Stomach (tissue), 4 donors: ENCODE measurements around the gene WWOX.

Experiments used
- EP300 ChIP-seq: sonication (generic); formaldehyde crosslinking; IDR thresholded peaks from one replicate; pipeline ENCODE4 v1.6.1; 2017; ENCODE audit warnings: antibody characterized with exemption
- POLR2A ChIP-seq, 4 donors: fragments of 450-650 bp; IDR thresholded peaks; one replicate each; pipeline ENCODE4 v1.6.1; 2016; ENCODE audit warnings: antibody characterized with exemption in 4 of 4, control low read depth in 2 of 4, mild to moderate bottlenecking in 1 of 4, moderate library complexity in 1 of 4
- POLR2AphosphoS5 ChIP-seq, 3 donors: sonication (generic); formaldehyde crosslinking; IDR thresholded peaks; one replicate each; pipeline ENCODE4 v1.6.1; 2016; ENCODE audit warnings: antibody characterized with exemption in 3 of 3
- TF ChIP-seq, protein P1 (sequence below), 7 experiments: fragments of 450-650 bp in 4 of 7; fragments of 200-600 bp in 3 of 7; sonication (generic) in 3 of 7; IDR thresholded peaks; one replicate each; pipeline ENCODE4 v1.5.1; 2016 to 2019; ENCODE audit warnings: antibody characterized with exemption in 7 of 7, control low read depth in 2 of 7, mild to moderate bottlenecking in 1 of 7

DNA sequence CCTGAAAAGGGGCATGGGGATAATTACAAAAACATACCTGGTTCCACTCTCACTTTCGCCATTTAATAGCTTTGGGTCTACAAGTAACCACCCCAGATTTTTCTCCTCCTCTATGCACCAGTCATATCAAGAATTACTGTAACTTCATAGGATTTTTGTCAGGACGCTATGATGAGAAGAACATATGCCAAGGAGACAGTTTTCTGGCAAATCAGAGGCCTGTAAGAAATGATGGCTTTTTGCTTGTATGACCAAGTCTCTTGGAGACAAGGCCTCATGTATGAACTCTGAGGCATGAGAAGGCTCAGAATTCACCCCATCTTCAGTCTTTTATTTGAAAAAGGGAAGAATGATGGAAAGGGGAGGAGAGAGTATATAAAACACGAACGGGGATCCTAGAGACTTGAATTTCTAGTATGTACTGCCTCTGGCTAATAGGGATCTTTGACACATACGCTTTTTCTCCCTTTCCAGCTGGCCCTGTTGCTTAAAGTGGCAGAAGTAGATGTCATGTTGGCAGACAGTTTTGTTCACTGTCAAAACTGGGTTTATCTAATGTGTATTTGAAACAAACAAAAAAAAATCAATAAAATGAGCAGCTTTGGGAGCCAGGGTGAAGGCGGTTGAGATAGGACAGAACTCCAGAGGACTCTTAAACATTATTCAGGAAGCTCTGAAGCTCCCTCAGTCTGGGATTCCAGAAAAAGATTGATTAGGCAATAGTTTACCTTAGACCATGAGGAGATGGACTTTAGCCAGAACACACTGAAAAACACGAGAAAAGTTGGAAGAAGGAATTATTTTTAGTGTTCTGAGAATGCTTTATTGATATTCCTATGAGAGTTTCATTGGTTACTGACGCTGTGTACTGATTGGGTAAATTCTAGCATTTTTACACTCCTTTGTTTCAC, 656.6 kb downstream of the WWOX start:
- no peak for TF ChIP-seq POLR2A (IDR thresholded peaks at IDR 0.05)
- TF ChIP-seq, protein P1, sequence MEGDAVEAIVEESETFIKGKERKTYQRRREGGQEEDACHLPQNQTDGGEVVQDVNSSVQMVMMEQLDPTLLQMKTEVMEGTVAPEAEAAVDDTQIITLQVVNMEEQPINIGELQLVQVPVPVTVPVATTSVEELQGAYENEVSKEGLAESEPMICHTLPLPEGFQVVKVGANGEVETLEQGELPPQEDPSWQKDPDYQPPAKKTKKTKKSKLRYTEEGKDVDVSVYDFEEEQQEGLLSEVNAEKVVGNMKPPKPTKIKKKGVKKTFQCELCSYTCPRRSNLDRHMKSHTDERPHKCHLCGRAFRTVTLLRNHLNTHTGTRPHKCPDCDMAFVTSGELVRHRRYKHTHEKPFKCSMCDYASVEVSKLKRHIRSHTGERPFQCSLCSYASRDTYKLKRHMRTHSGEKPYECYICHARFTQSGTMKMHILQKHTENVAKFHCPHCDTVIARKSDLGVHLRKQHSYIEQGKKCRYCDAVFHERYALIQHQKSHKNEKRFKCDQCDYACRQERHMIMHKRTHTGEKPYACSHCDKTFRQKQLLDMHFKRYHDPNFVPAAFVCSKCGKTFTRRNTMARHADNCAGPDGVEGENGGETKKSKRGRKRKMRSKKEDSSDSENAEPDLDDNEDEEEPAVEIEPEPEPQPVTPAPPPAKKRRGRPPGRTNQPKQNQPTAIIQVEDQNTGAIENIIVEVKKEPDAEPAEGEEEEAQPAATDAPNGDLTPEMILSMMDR (IDR thresholded peaks at IDR 0.05), result no peak
- TF ChIP-seq EP300, result no peak
- TF ChIP-seq POLR2AphosphoS5 (IDR thresholded peaks at IDR 0.05), result no peak
